ENCODE data around the gene PLB1. TPM values are rescaled to one million over a fixed set of nuclear protein-coding genes. Genes with fewer than 3 reads are reported as not detected.

The PLB1 gene
- total and polyA plus RNA-seq, 2 experiments from 2014 or later, result 0.06 to 0.21 TPM

DNA sequence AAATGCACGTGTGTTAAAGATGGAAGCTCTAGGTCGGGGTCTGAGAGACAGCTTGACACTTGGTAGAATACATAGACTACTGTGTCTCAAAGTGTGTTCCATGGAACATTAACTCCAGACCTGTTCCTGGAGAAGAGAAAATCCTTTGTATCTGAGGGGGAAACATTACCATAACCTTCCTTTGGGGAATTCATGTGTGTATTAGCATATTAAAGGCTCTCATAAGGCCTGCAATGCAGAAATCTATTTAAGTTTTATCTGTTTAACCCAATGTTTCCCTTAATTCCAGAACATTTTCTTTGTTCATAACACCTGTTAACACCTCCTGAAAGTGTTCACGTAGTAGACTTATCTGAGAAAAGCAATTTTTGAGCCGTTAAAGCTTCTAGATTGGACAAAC lies 99.5 kb downstream of the PLB1 start:
- Histone ChIP-seq H3K4me3 (no peak overlapping the region), H3K4me2 (no peak overlapping the region), H4K20me1 (replicated peaks; ENCODE audit: insufficient read depth) (no peaks in the 10 kb centered on the region), H3K4me1 (ENCODE audit: insufficient read depth) (peaks cover 4% of the 10 kb centered on the region), H3F3A (replicated peaks; ENCODE audit: low read depth) (no peaks in the 10 kb centered on the region), H3K27ac (ENCODE audit: low read depth) (no peak overlapping the region), H3K79me2 (replicated peaks; ENCODE audit: insufficient read depth) (no peaks in the 10 kb centered on the region), H3K36me3 (ENCODE audit: insufficient read depth) (no peaks in the 10 kb centered on the region), H3K9me2 (ENCODE audit: insufficient read depth) (no peaks in the 10 kb centered on the region), H3K27me3 (ENCODE audit: insufficient read depth) (no peaks in the 10 kb centered on the region), H2AFZ (peak overlapping the region; percentile 89; the same call in 1 of the 2 replicates)
- Mint-ChIP-seq H3K9me3 (no peaks in the 10 kb centered on the region), H3K36me3 (ENCODE audit: low read depth) (no peaks in the 10 kb centered on the region), H3K4me1 (peaks cover 32% of the 10 kb centered on the region), H3K4me3 (no peak overlapping the region), H3K27me3 (ENCODE audit: insufficient read depth, low read depth, poor library complexity) (peaks cover 9% of the 10 kb centered on the region), H3K27ac (no peak overlapping the region)
- DNase-seq (ENCODE audit: low spot score) (no peak), ATAC-seq (no peak)
- no peak for TF ChIP-seq ZNF114 (CRISPR knock-in tag; IDR thresholded peaks at IDR 0.05)
- TF ChIP-seq, protein P1, sequence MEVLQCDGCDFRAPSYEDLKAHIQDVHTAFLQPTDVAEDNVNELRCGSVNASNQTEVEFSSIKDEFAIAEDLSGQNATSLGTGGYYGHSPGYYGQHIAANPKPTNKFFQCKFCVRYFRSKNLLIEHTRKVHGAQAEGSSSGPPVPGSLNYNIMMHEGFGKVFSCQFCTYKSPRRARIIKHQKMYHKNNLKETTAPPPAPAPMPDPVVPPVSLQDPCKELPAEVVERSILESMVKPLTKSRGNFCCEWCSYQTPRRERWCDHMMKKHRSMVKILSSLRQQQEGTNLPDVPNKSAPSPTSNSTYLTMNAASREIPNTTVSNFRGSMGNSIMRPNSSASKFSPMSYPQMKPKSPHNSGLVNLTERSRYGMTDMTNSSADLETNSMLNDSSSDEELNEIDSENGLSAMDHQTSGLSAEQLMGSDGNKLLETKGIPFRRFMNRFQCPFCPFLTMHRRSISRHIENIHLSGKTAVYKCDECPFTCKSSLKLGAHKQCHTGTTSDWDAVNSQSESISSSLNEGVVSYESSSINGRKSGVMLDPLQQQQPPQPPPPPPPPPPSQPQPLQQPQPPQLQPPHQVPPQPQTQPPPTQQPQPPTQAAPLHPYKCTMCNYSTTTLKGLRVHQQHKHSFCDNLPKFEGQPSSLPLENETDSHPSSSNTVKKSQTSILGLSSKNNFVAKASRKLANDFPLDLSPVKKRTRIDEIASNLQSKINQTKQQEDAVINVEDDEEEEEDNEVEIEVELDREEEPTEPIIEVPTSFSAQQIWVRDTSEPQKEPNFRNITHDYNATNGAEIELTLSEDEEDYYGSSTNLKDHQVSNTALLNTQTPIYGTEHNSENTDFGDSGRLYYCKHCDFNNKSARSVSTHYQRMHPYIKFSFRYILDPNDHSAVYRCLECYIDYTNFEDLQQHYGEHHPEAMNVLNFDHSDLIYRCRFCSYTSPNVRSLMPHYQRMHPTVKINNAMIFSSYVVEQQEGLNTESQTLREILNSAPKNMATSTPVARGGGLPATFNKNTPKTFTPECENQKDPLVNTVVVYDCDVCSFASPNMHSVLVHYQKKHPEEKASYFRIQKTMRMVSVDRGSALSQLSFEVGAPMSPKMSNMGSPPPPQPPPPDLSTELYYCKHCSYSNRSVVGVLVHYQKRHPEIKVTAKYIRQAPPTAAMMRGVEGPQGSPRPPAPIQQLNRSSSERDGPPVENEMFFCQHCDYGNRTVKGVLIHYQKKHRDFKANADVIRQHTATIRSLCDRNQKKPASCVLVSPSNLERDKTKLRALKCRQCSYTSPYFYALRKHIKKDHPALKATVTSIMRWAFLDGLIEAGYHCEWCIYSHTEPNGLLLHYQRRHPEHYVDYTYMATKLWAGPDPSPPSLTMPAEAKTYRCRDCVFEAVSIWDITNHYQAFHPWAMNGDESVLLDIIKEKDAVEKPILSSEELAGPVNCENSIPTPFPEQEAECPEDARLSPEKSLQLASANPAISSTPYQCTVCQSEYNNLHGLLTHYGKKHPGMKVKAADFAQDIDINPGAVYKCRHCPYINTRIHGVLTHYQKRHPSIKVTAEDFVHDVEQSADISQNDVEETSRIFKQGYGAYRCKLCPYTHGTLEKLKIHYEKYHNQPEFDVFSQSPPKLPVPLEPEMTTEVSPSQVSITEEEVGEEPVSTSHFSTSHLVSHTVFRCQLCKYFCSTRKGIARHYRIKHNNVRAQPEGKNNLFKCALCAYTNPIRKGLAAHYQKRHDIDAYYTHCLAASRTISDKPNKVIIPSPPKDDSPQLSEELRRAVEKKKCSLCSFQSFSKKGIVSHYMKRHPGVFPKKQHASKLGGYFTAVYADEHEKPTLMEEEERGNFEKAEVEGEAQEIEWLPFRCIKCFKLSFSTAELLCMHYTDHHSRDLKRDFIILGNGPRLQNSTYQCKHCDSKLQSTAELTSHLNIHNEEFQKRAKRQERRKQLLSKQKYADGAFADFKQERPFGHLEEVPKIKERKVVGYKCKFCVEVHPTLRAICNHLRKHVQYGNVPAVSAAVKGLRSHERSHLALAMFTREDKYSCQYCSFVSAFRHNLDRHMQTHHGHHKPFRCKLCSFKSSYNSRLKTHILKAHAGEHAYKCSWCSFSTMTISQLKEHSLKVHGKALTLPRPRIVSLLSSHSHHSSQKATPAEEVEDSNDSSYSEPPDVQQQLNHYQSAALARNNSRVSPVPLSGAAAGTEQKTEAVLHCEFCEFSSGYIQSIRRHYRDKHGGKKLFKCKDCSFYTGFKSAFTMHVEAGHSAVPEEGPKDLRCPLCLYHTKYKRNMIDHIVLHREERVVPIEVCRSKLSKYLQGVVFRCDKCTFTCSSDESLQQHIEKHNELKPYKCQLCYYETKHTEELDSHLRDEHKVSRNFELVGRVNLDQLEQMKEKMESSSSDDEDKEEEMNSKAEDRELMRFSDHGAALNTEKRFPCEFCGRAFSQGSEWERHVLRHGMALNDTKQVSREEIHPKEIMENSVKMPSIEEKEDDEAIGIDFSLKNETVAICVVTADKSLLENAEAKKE (CRISPR knock-in tag; IDR thresholded peaks at IDR 0.05), result no peak
- no peak for TF ChIP-seq EZH2phosphoT487 (IDR thresholded peaks at IDR 0.05; ENCODE audit: unreplicated experiment)
- TF ChIP-seq ZNF331 (CRISPR knock-in tag; IDR thresholded peaks at IDR 0.05; ENCODE audit: low read depth), result no peak
- TF ChIP-seq STAT1 (IDR thresholded peaks at IDR 0.05; ENCODE audit: unreplicated experiment), result no peak
- no peak for TF ChIP-seq EZH2 (IDR thresholded peaks at IDR 0.05; ENCODE audit: low read depth, unreplicated experiment)

DNA sequence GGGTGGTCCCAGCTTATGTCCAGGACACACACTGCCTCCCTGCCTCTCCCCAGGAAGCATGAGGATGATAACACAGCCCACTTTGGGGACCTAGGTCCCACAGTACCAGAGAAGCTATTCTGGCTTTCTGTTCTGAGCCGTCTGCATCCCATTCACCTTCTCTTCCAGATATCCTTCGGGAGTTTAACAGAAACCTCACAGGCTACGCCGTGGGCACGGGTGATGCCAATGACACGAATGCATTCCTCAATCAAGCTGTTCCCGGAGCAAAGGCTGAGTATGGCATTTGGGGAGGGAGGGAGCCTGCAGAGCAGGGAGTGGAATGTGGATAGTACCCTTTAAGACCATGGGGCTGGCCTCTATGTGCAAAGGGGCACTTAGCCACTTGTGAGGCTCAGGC lies 102.6 kb downstream of the PLB1 start:
- Mint-ChIP-seq H3K27me3 (ENCODE audit: insufficient read depth, low read depth, poor library complexity) (peaks cover 7% of the 10 kb centered on the region), H3K4me3 (no peak overlapping the region), H3K36me3 (ENCODE audit: low read depth) (no peaks in the 10 kb centered on the region), H3K27ac (no peak overlapping the region), H3K9me3 (no peaks in the 10 kb centered on the region), H3K4me1 (peaks cover 21% of the 10 kb centered on the region)
- no peaks in the 10 kb centered on the region for H4K20me1 ChIP-seq (replicated peaks; ENCODE audit: insufficient read depth)
- DNase-seq (ENCODE audit: low spot score), result no peak
- no peaks in the 10 kb centered on the region for H3K79me2 ChIP-seq (replicated peaks; ENCODE audit: insufficient read depth)
- no peaks in the 10 kb centered on the region for H3K9me2 ChIP-seq (ENCODE audit: insufficient read depth)
- no peak for ATAC-seq
- H3K4me2 ChIP-seq, result no peak overlapping the region
- no peaks in the 10 kb centered on the region for H3K36me3 ChIP-seq (ENCODE audit: insufficient read depth)
- 0 out of 2 replicates have a peak overlapping the region, but pooled peaks have one; percentile 52 for H2AFZ ChIP-seq
- H3K27me3 ChIP-seq (ENCODE audit: insufficient read depth), result no peaks in the 10 kb centered on the region
- no peak overlapping the region for H3K27ac ChIP-seq (ENCODE audit: low read depth)
- H3K4me3 ChIP-seq, result no peak overlapping the region
- H3F3A ChIP-seq (replicated peaks; ENCODE audit: low read depth), result no peaks in the 10 kb centered on the region
- H3K4me1 ChIP-seq (ENCODE audit: insufficient read depth), result peaks cover 3% of the 10 kb centered on the region
- TF ChIP-seq EZH2phosphoT487 (IDR thresholded peaks at IDR 0.05; ENCODE audit: unreplicated experiment) (no peak), STAT1 (IDR thresholded peaks at IDR 0.05; ENCODE audit: unreplicated experiment) (no peak), NANOG (IDR thresholded peaks at IDR 0.05; ENCODE audit: borderline replicate concordance) (no peak), CREB1 (CRISPR knock-in tag; IDR thresholded peaks at IDR 0.05; ENCODE audit: low read depth) (no peak), POLR2AphosphoS5 (IDR thresholded peaks at IDR 0.05; ENCODE audit: low read depth) (no peak), JUNB (IDR thresholded peaks at IDR 0.05; ENCODE audit: unreplicated experiment) (no peak)
- TF ChIP-seq, protein P2, sequence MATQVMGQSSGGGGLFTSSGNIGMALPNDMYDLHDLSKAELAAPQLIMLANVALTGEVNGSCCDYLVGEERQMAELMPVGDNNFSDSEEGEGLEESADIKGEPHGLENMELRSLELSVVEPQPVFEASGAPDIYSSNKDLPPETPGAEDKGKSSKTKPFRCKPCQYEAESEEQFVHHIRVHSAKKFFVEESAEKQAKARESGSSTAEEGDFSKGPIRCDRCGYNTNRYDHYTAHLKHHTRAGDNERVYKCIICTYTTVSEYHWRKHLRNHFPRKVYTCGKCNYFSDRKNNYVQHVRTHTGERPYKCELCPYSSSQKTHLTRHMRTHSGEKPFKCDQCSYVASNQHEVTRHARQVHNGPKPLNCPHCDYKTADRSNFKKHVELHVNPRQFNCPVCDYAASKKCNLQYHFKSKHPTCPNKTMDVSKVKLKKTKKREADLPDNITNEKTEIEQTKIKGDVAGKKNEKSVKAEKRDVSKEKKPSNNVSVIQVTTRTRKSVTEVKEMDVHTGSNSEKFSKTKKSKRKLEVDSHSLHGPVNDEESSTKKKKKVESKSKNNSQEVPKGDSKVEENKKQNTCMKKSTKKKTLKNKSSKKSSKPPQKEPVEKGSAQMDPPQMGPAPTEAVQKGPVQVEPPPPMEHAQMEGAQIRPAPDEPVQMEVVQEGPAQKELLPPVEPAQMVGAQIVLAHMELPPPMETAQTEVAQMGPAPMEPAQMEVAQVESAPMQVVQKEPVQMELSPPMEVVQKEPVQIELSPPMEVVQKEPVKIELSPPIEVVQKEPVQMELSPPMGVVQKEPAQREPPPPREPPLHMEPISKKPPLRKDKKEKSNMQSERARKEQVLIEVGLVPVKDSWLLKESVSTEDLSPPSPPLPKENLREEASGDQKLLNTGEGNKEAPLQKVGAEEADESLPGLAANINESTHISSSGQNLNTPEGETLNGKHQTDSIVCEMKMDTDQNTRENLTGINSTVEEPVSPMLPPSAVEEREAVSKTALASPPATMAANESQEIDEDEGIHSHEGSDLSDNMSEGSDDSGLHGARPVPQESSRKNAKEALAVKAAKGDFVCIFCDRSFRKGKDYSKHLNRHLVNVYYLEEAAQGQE (IDR thresholded peaks at IDR 0.05; ENCODE audit: unreplicated experiment), result no peak
- TF ChIP-seq, protein P3, sequence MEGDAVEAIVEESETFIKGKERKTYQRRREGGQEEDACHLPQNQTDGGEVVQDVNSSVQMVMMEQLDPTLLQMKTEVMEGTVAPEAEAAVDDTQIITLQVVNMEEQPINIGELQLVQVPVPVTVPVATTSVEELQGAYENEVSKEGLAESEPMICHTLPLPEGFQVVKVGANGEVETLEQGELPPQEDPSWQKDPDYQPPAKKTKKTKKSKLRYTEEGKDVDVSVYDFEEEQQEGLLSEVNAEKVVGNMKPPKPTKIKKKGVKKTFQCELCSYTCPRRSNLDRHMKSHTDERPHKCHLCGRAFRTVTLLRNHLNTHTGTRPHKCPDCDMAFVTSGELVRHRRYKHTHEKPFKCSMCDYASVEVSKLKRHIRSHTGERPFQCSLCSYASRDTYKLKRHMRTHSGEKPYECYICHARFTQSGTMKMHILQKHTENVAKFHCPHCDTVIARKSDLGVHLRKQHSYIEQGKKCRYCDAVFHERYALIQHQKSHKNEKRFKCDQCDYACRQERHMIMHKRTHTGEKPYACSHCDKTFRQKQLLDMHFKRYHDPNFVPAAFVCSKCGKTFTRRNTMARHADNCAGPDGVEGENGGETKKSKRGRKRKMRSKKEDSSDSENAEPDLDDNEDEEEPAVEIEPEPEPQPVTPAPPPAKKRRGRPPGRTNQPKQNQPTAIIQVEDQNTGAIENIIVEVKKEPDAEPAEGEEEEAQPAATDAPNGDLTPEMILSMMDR (conservative IDR thresholded peaks at IDR 0.05; ENCODE audit: low read depth in 2 of 2), result no peak
